Sigmoid colon (tissue), 3 donors: ENCODE data around the gene EVI2A.

ENCODE experiments used
- POLR2A ChIP-seq, 2 donors: fragments of 450-650 bp; IDR thresholded peaks; one replicate each; pipeline ENCODE4 v1.6.1; 2016; ENCODE audit warnings: antibody characterized with exemption in 2 of 2, mild to moderate bottlenecking in 2 of 2, moderate library complexity in 2 of 2
- TF ChIP-seq, protein P1 (sequence below), 4 experiments: fragments of 450-650 bp in 3 of 4; fragments of 200-600 bp in 1 of 4; IDR thresholded peaks; one replicate each; pipeline ENCODE4 v1.5.1; 2016 to 2019; ENCODE audit warnings: antibody characterized with exemption in 4 of 4, mild to moderate bottlenecking in 3 of 4, moderate library complexity in 2 of 4

DNA sequence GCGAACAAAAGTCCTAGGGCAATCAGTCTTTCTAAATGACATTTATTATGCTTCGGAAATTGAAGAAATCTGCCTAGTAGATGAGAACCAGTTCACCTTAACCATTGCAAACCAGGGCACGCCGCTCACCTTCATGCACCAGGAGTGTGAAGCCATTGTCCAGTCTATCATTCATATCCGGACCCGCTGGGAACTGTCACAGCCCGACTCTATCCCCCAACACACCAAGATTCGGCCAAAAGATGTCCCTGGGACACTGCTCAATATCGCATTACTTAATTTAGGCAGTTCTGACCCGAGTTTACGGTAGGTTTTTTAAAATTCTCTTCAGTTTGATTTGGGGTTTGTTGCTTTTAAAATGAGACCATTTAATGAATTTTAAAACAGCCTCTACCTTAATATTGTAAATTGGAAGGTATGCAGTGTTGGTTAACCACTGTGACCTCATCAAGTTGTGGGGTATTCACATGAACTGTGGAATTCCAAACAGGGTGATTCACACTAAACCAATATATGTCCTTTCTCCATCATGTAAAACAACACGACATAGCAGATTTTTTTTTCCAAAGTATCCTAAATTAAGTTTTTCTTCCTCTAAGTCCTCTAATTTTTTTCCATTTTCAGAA, 6.2 kb upstream of the EVI2A start:
- TF ChIP-seq, protein P1, sequence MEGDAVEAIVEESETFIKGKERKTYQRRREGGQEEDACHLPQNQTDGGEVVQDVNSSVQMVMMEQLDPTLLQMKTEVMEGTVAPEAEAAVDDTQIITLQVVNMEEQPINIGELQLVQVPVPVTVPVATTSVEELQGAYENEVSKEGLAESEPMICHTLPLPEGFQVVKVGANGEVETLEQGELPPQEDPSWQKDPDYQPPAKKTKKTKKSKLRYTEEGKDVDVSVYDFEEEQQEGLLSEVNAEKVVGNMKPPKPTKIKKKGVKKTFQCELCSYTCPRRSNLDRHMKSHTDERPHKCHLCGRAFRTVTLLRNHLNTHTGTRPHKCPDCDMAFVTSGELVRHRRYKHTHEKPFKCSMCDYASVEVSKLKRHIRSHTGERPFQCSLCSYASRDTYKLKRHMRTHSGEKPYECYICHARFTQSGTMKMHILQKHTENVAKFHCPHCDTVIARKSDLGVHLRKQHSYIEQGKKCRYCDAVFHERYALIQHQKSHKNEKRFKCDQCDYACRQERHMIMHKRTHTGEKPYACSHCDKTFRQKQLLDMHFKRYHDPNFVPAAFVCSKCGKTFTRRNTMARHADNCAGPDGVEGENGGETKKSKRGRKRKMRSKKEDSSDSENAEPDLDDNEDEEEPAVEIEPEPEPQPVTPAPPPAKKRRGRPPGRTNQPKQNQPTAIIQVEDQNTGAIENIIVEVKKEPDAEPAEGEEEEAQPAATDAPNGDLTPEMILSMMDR (IDR thresholded peaks at IDR 0.05), result no peak
- TF ChIP-seq POLR2A (IDR thresholded peaks at IDR 0.05), result no peak
